ENCODE results near the gene TRIO. TPM values are rescaled to one million over a fixed set of nuclear protein-coding genes. Genes with fewer than 3 reads are reported as not detected.

Gene TRIO
- total RNA-seq, 4 donors from 2014 or later: 112 to 155 (median 145) TPM

DNA sequence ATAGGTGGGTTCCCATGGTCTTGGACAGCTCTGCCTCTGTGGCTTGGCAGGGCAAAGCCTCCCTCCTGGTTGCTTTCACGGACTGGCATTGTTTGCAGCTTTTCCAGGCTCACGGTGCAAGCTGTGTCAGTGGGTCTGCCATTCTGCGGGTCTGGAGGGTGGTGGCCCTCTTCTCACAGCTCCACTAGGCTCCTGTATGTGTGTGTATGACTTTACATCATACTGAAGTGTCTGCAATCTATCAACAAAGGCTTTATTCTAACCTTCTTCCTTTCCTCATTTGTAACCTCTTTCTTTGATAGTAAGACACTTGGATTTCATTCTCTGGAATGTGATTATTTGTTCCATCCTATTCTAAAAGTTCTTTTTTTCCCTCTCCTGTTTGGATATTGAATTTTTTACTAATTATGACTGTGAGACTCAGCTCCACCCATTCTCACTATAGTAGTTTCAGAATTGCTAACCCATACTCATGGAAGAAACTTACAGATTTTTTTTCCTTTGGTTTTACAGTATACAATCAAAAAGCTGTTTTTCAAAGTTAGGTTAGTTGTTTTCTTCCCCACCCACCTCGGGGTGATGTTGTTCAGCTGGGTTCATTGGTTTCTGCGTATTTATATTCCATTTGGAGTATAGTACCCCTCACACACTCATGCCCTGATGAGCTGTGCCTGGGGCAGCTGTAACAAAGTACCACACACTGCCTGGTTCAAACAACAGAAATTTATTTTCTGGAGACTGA lies 293.8 kb downstream of the TRIO start:
- TF ChIP-seq, protein P1, sequence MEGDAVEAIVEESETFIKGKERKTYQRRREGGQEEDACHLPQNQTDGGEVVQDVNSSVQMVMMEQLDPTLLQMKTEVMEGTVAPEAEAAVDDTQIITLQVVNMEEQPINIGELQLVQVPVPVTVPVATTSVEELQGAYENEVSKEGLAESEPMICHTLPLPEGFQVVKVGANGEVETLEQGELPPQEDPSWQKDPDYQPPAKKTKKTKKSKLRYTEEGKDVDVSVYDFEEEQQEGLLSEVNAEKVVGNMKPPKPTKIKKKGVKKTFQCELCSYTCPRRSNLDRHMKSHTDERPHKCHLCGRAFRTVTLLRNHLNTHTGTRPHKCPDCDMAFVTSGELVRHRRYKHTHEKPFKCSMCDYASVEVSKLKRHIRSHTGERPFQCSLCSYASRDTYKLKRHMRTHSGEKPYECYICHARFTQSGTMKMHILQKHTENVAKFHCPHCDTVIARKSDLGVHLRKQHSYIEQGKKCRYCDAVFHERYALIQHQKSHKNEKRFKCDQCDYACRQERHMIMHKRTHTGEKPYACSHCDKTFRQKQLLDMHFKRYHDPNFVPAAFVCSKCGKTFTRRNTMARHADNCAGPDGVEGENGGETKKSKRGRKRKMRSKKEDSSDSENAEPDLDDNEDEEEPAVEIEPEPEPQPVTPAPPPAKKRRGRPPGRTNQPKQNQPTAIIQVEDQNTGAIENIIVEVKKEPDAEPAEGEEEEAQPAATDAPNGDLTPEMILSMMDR (IDR thresholded peaks at IDR 0.05): no peak
- TF ChIP-seq POLR2AphosphoS5 (IDR thresholded peaks at IDR 0.05): no peak
- no peak for TF ChIP-seq POLR2A (IDR thresholded peaks at IDR 0.05; ENCODE audit: low read depth)

DNA sequence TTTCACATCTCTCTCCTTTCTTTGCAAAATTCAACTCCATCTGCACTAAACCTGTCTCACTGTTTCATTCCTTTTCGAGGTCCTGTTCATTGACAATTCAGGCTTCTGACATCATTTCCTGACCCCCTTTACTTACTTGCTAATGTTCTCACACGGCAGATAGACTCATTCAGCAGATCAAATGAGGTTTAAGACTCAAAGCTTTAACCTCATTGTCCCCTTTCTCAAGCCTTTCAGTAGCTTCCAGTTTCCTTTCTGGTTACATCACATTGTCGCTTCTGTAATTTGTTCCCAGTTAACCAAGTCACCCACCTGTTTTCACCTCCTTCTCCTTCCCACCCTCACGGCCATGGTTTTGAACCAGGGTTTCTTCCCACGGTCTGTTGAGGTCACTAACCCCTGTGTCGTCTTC lies 295.1 kb downstream of the TRIO start:
- H3K9me3 ChIP-seq: no peaks in the 10 kb centered on the region
- peaks cover 15 to 36% (median 31%) of the 10 kb centered on the region in 4 donors for H3K4me1 ChIP-seq
- no peak overlapping the region for H3K27ac ChIP-seq (replicated peaks in 1 of 4)
- no peak overlapping the region for H3K4me3 ChIP-seq
- H3K36me3 ChIP-seq: peaks cover 0 to 8% (median 3%) of the 10 kb centered on the region in 4 donors
- H3K27me3 ChIP-seq: no peaks in the 10 kb centered on the region
- TF ChIP-seq POLR2AphosphoS5 (IDR thresholded peaks at IDR 0.05) (no peak), POLR2A (IDR thresholded peaks at IDR 0.05; ENCODE audit: low read depth) (no peak), EP300 (IDR thresholded peaks at IDR 0.05) (no peak)
- TF ChIP-seq, protein P1 (IDR thresholded peaks at IDR 0.05): no peak
- 83% methylated on average over 6 of the region's 6 CpGs for WGBS
- intact Hi-C loops (cut with DNase I): no loop called here
- no peak for DNase-seq (ENCODE audit: extremely low spot score)

More for the DNA sequence above, 293.8 kb downstream of the TRIO start:
- intact Hi-C loops (cut with DNase I): no loop called here
- no peak overlapping the region for H3K27ac ChIP-seq (replicated peaks in 1 of 4)
- DNase-seq (ENCODE audit: extremely low spot score): no peak
- H3K4me1 ChIP-seq: peaks cover 15 to 29% (median 27%) of the 10 kb centered on the region in 4 donors
- H3K4me3 ChIP-seq: no peak overlapping the region
- 85% methylated on average over 5 of the region's 5 CpGs for WGBS
- peaks cover 0 to 6% (median 1%) of the 10 kb centered on the region in 4 donors for H3K36me3 ChIP-seq
- H3K27me3 ChIP-seq: no peaks in the 10 kb centered on the region
- H3K9me3 ChIP-seq: no peaks in the 10 kb centered on the region

DNA sequence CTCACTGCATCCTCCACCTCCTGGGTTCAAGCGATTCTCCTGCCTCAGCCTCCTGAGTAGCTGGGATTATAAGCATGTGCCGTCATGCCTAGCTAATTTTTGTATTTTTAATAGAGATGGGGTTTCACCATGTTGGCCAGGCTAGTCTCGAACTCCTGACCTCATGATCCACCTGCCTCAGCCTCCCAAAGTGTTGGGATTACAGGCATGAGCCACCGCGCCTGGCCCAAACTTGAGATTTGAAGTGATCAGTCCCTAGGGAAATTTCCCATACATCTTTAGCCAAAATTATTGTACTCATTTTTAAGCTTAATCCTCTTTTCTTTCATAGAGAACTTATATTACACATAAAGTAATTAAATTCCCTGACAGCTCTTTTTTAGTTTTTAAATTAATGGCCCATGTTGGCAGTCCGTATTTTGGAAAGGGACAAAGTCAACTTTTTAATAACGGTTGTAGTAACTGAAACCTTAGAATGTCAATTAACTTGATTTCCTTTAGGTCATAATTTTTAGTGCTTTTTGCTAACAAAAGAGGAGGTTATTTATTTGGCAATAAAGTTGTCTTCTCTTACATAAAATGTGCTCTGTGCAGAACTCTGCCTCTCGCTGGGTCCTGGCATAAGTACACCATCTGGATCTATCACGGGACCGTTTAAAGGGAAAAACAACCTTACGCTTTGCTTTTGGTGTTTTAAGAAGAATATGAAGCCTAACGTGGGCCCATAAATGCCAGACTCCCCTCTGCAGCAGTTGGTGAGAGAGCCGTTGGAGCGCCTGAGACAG lies 296.1 kb downstream of the TRIO start:
- TF ChIP-seq EP300 (IDR thresholded peaks at IDR 0.05) (no peak), POLR2A (IDR thresholded peaks at IDR 0.05; ENCODE audit: low read depth) (no peak), POLR2AphosphoS5 (IDR thresholded peaks at IDR 0.05) (no peak)
- TF ChIP-seq, protein P1 (IDR thresholded peaks at IDR 0.05): no peak
- intact Hi-C loops (cut with DNase I): no loop called here
- Histone ChIP-seq H3K27me3 (no peaks in the 10 kb centered on the region), H3K4me1 (peaks cover 18 to 41% (median 38%) of the 10 kb centered on the region in 4 donors), H3K9me3 (no peaks in the 10 kb centered on the region), H3K4me3 (no peak overlapping the region), H3K27ac (replicated peaks in 1 of 4) (peak overlapping the region; percentile 81 to 88 (median 85)), H3K36me3 (peaks cover 0 to 8% (median 3%) of the 10 kb centered on the region in 4 donors)
- 72% methylated on average over 14 of the region's 14 CpGs for WGBS
- DNase-seq (ENCODE audit: extremely low spot score): no peak

DNA sequence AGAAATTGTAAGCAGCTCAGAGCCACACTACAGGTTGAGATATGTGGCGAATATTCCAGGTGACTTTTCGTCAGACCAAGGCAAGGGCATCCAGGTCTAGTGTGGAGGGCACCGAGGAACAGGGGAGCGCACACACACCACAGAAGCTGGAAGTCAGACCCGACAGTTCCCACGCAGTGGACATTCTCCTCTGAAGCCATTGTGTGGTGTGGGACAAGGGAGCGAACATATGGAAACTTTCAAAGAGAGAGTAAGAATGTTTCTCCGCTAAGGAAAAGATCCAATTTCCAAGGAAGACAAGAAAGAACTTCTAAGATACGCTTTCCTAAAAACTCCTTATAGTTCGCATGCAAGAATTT lies 297.1 kb downstream of the TRIO start:
- no peaks in the 10 kb centered on the region for H3K9me3 ChIP-seq
- peak overlapping the region; percentile 54 to 66 (median 56) for H3K4me3 ChIP-seq
- no peaks in the 10 kb centered on the region for H3K27me3 ChIP-seq
- H3K4me1 ChIP-seq: peaks cover 23 to 49% (median 46%) of the 10 kb centered on the region in 4 donors
- WGBS: 35% methylated on average over 10 of the region's 10 CpGs
- TF ChIP-seq POLR2AphosphoS5 (IDR thresholded peaks at IDR 0.05) (no peak), POLR2A (IDR thresholded peaks at IDR 0.05; ENCODE audit: low read depth) (no peak), EP300 (IDR thresholded peaks at IDR 0.05) (no peak)
- TF ChIP-seq, protein P1 (IDR thresholded peaks at IDR 0.05): no peak
- intact Hi-C loops (cut with DNase I): loop anchor here (5.0 kb wide), 1 partner anchor 33 kb away; no protein-coding TSS in a partner anchor
- peaks cover 0 to 8% (median 3%) of the 10 kb centered on the region in 4 donors for H3K36me3 ChIP-seq
- DNase-seq (ENCODE audit: extremely low spot score): no peak
- peak overlapping the region; percentile 81 to 88 (median 85) for H3K27ac ChIP-seq (replicated peaks in 1 of 4)
